ENCODE data around the gene ADI1. TPM values are rescaled to one million over a fixed set of nuclear protein-coding genes. Genes with fewer than 3 reads are reported as not detected.
"Not testable (repeated sequence)": the region's sequence is repeated elsewhere in the genome, so short reads cannot be mapped to it uniquely, and the experiment has no call there.

Gene ADI1
- total RNA-seq, 1 donor from 2014 or later, result 38.1 TPM

DNA sequence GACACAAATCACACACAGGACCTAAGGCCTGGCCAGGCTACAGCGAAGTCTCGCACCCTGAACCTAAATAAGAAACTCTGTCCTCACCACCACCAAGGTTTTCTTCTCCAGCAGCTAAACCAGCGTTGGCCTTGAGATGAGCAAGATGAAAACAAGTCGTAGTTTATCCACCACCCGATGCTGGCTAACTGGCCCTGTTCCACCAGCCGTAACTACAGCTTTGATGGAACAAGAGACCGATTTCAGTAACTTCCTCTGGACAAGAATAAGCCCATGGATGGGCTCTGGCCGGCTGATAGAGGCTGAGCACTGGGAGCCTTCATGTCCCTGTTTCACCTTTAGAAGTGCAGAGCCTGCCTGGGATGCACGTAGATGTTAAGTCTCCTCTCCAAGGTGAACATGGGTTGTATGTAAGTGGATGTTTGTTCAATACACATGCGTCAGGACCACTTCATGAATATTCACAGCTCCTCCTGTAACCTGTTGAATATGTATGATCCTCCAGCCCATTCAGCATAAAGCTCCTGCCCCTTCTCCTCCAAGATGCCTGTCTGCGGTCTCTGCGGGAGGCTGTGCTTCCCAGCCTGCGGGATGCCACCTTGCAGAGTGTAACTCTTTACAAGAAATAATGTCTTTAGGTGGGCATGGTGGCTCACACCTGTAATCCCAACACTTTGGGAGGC lies 24.2 kb downstream of the ADI1 start:
- Histone ChIP-seq H3K9ac (ENCODE audit: low read depth in 1 of 3, low read length in 3 of 3) (no peak overlapping the region), H3K9me3 (ENCODE audit: control insufficient read depth in 3 of 3, low read length in 3 of 3) (no peaks in the 10 kb centered on the region), H3K36me3 (ENCODE audit: control insufficient read depth in 3 of 3, insufficient read depth in 3 of 3, low read length in 3 of 3) (peaks cover 33 to 36% (median 35%) of the 10 kb centered on the region in 3 donors), H3K27me3 (ENCODE audit: control insufficient read depth in 3 of 3, insufficient read depth in 3 of 3, low read length in 3 of 3) (no peaks in the 10 kb centered on the region), H3K4me3 (ENCODE audit: low read length in 3 of 3) (no peak overlapping the region), H3K4me1 (ENCODE audit: control insufficient read depth in 3 of 3, insufficient read depth in 3 of 3, low read length in 3 of 3) (peaks cover 4 to 7% (median 6%) of the 10 kb centered on the region in 3 donors), H3K27ac (ENCODE audit: low read depth, low read length) (no peak overlapping the region)

DNA sequence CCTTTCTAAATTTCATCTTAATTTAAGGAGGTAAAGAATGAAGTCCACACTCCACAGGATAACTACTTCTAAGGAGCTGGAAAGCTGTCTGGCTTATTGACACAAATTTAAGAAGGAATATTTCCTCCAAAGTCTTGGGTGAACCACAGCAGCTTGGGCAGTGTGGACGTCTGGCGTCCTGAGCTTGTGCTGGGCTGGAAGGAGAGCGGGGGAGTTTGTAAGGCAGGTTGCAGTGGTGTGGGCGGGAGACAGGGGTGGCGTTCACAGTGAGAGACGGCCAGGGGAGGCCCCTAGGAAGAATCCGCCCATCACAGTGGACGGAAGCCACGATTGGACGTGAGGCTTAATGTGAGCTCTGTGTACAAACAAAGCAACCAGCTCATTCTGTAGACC lies 25.7 kb downstream of the ADI1 start:
- no peak overlapping the region for H3K27ac ChIP-seq (ENCODE audit: low read depth, low read length)
- no peaks in the 10 kb centered on the region for H3K27me3 ChIP-seq (ENCODE audit: control insufficient read depth in 3 of 3, insufficient read depth in 3 of 3, low read length in 3 of 3)
- peak overlapping the region in 1 of 3 donors; percentile 17 for H3K4me3 ChIP-seq (ENCODE audit: low read length in 3 of 3)

DNA sequence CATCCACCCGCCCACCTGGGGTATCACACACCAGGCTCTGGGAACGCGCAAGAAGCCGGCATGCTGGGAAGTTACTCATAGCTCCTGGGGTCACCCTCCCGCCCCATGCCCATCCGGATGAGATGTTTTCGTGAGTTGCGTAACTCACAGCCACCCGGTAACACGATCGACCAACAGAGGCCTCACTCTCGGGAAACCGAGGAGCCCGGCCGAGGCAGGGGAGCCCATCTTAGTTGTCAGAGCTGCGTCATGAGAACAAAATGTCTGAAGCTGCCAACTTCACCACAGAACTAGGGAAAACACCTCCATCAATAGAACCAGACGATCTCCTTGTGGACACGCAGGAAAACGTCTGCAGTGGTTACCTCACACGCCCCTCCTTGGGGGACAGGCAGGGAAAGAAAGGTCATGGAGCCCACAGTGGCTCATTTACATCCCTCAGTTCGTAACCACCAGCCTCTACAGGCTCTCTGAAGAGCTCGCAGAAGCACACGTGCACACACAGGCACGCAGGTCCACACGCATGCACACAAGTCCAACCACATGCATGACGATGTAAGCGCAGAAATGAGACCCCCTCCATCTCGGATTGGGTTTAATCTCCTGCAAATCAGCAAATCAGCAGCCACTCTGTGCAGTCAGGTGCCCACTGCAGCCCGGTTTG lies 26.2 kb downstream of the ADI1 start:
- H3K4me1 ChIP-seq (ENCODE audit: control insufficient read depth in 3 of 3, insufficient read depth in 3 of 3, low read length in 3 of 3), result peaks cover 7 to 8% (median 8%) of the 10 kb centered on the region in 3 donors
- peak overlapping the region in 2 of 3 donors; percentile 13 to 33 for H3K9ac ChIP-seq (ENCODE audit: low read depth in 1 of 3, low read length in 3 of 3)
- peaks cover 17 to 20% (median 18%) of the 10 kb centered on the region in 3 donors for H3K36me3 ChIP-seq (ENCODE audit: control insufficient read depth in 3 of 3, insufficient read depth in 3 of 3, low read length in 3 of 3)
- peak overlapping the region in 2 of 3 donors; percentile 35 to 54 for H3K4me3 ChIP-seq (ENCODE audit: low read length in 3 of 3)
- no peak overlapping the region for H3K27ac ChIP-seq (ENCODE audit: low read depth, low read length)
- H3K27me3 ChIP-seq (ENCODE audit: control insufficient read depth in 3 of 3, insufficient read depth in 3 of 3, low read length in 3 of 3), result no peaks in the 10 kb centered on the region
- H3K9me3 ChIP-seq (ENCODE audit: control insufficient read depth in 3 of 3, low read length in 3 of 3), result no peaks in the 10 kb centered on the region

More for the DNA sequence above, 25.7 kb downstream of the ADI1 start:
- H3K4me1 ChIP-seq (ENCODE audit: control insufficient read depth in 3 of 3, insufficient read depth in 3 of 3, low read length in 3 of 3), result peaks cover 4 to 7% (median 6%) of the 10 kb centered on the region in 3 donors
- H3K9me3 ChIP-seq (ENCODE audit: control insufficient read depth in 3 of 3, low read length in 3 of 3), result no peaks in the 10 kb centered on the region
- H3K9ac ChIP-seq (ENCODE audit: low read depth in 1 of 3, low read length in 3 of 3), result peak overlapping the region in 2 of 3 donors; percentile 13 to 33
- H3K36me3 ChIP-seq (ENCODE audit: control insufficient read depth in 3 of 3, insufficient read depth in 3 of 3, low read length in 3 of 3), result peaks cover 22 to 24% (median 22%) of the 10 kb centered on the region in 3 donors

DNA sequence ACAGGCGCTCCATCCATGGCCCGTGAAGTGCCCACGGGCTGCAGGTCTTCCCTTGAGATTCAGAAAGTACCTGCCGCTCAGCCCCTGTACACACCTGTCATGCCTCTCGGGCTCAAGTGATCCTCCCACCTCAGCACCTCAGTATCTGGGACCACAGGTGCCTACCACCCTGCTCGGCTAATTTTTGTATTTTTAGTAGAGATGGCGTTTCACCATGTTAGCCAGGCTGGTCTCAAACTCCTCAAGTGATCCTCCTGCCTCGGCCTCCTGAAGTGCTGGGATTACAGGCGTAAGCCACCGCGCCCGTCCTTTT lies 26.9 kb downstream of the ADI1 start:
- H3K27ac ChIP-seq (ENCODE audit: low read depth, low read length), result not testable (repeated sequence)

DNA sequence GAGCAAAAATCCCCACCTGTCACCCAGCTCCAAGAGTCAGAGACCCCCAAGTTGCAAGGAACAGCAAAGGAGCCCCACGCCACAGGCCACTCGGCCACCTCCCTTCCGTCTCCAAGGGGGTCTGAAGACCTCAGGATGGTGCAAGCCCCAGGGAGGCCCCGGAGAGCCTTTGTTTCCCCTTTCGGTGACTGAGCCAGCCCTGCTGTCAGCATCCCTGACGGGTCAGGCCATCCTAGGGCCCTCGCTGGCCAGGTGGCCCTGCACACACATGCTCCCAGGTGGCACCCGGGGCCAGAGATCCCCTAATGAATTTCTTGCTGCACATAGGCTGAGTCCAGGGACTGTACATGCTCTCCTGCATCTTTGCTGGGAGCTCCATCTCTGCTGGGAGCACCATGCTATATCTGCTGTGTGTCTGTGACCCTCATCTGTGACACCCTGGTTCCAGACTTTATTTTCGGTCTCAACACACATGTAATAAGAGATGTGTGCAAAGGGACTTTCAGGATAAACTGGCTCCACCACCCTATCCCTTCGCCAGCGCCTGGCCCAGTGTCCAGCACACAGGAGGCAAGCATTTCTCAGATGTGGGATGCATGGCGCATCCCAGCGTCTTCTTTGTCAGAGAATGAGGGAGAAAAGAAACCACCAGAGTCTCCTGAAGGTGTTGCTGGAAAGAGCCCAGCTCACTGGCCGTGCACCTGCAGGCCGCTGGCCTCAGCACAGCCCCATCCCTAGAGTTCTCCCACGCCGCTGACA lies 27.4 kb downstream of the ADI1 start:
- Histone ChIP-seq H3K36me3 (ENCODE audit: control insufficient read depth in 3 of 3, insufficient read depth in 3 of 3, low read length in 3 of 3) (peaks cover 5 to 10% (median 9%) of the 10 kb centered on the region in 3 donors), H3K27me3 (ENCODE audit: control insufficient read depth in 3 of 3, insufficient read depth in 3 of 3, low read length in 3 of 3) (no peaks in the 10 kb centered on the region), H3K27ac (ENCODE audit: low read depth, low read length) (no peak overlapping the region), H3K4me1 (ENCODE audit: control insufficient read depth in 3 of 3, insufficient read depth in 3 of 3, low read length in 3 of 3) (peaks cover 17 to 19% (median 19%) of the 10 kb centered on the region in 3 donors), H3K9me3 (ENCODE audit: control insufficient read depth in 3 of 3, low read length in 3 of 3) (no peaks in the 10 kb centered on the region), H3K4me3 (ENCODE audit: low read length in 3 of 3) (no peak overlapping the region), H3K9ac (ENCODE audit: low read depth in 1 of 3, low read length in 3 of 3) (no peak overlapping the region)

More for the DNA sequence above, 26.9 kb downstream of the ADI1 start:
- H3K9ac ChIP-seq (ENCODE audit: low read depth in 1 of 3, low read length in 3 of 3); H3K4me3 ChIP-seq (ENCODE audit: low read length in 3 of 3); H3K9me3 ChIP-seq (ENCODE audit: control insufficient read depth in 3 of 3, low read length in 3 of 3); H3K27me3 ChIP-seq (ENCODE audit: control insufficient read depth in 3 of 3, insufficient read depth in 3 of 3, low read length in 3 of 3): not testable (repeated sequence)
- peaks cover 10 to 15% (median 13%) of the 10 kb centered on the region in 3 donors for H3K36me3 ChIP-seq (ENCODE audit: control insufficient read depth in 3 of 3, insufficient read depth in 3 of 3, low read length in 3 of 3)
- peaks cover 13 to 15% (median 14%) of the 10 kb centered on the region in 3 donors for H3K4me1 ChIP-seq (ENCODE audit: control insufficient read depth in 3 of 3, insufficient read depth in 3 of 3, low read length in 3 of 3)

DNA sequence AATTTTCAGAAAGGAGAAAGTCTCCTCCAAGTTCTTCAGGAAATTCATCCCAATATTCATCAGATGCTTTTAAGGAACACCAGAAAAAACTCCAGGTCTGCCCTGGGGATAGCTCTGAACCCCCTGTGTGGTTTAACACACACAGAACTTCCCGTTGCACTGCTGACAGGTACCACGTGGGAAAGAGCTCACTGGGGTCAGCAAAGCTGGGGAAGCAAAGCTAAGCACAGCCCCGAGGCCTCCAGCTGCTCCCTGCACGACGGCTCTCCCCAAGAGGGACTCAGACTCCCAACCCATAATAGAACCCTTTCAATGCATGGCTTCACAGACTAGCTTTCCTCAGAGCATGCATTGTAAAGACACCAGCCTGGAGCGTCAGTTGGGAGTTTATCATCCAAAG lies 28.0 kb downstream of the ADI1 start:
- no peaks in the 10 kb centered on the region for H3K27me3 ChIP-seq (ENCODE audit: control insufficient read depth in 3 of 3, insufficient read depth in 3 of 3, low read length in 3 of 3)
- H3K36me3 ChIP-seq (ENCODE audit: control insufficient read depth in 3 of 3, insufficient read depth in 3 of 3, low read length in 3 of 3), result peaks cover 3 to 9% (median 8%) of the 10 kb centered on the region in 3 donors
- H3K9ac ChIP-seq (ENCODE audit: low read depth in 1 of 3, low read length in 3 of 3), result no peak overlapping the region
- no peak overlapping the region for H3K27ac ChIP-seq (ENCODE audit: low read depth, low read length)
- no peaks in the 10 kb centered on the region for H3K9me3 ChIP-seq (ENCODE audit: control insufficient read depth in 3 of 3, low read length in 3 of 3)
- H3K4me3 ChIP-seq (ENCODE audit: low read length in 3 of 3), result no peak overlapping the region
- H3K4me1 ChIP-seq (ENCODE audit: control insufficient read depth in 3 of 3, insufficient read depth in 3 of 3, low read length in 3 of 3), result peaks cover 17 to 21% (median 21%) of the 10 kb centered on the region in 3 donors

DNA sequence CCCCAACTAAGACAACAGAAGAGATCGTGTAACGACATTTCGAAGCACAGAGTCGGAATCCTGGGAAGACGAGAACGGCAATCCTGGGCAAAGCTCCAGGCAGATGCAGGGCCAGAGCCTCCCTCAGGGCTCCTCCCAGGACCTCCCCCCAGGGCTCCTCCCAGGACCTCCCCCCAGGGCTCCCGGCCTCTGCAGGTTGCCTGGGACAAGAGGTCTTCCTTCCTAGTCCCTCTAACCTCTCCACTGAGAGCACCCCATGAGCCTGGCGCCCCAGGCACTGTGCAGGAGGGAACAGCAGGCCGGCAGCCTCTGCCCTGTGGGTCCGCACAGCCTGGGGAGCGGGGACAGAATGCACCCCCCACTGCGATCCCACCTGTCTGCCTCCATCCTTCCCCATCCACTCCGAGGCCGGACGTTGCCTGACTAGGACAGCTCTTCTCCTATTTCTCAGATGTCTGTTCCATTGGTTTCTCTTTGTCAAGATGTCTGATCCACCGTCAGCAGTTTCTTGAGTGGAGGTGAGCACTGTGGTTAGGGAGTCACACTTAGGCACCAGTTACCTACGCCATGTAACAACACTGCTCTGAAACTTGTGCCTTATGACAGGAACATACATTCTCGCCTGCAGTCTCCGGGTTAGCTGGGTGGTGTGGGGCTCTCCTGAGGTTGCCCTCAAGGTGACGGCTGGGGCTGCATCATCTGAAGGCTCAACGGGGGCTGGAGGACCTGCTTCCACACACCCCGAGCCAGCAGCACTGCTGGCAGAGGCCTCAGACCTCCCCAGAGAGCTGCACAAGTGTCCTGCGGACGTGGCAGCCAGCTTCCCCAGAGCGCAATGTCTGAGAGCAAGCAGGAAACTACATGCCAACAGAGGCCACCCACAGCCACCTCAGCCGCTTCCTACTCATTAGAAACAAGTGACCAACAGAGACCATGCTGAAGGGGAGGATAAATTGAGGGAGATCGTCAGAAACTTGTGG lies 28.9 kb downstream of the ADI1 start:
- peaks cover 8 to 13% (median 9%) of the 10 kb centered on the region in 3 donors for H3K36me3 ChIP-seq (ENCODE audit: control insufficient read depth in 3 of 3, insufficient read depth in 3 of 3, low read length in 3 of 3)
- H3K4me1 ChIP-seq (ENCODE audit: control insufficient read depth in 3 of 3, insufficient read depth in 3 of 3, low read length in 3 of 3), result peaks cover 17 to 21% (median 21%) of the 10 kb centered on the region in 3 donors
- H3K9me3 ChIP-seq (ENCODE audit: control insufficient read depth in 3 of 3, low read length in 3 of 3), result no peaks in the 10 kb centered on the region
- H3K4me3 ChIP-seq (ENCODE audit: low read length in 3 of 3), result no peak overlapping the region
- H3K27ac ChIP-seq (ENCODE audit: low read depth, low read length), result no peak overlapping the region
- no peaks in the 10 kb centered on the region for H3K27me3 ChIP-seq (ENCODE audit: control insufficient read depth in 3 of 3, insufficient read depth in 3 of 3, low read length in 3 of 3)
- no peak overlapping the region for H3K9ac ChIP-seq (ENCODE audit: low read depth in 1 of 3, low read length in 3 of 3)

DNA sequence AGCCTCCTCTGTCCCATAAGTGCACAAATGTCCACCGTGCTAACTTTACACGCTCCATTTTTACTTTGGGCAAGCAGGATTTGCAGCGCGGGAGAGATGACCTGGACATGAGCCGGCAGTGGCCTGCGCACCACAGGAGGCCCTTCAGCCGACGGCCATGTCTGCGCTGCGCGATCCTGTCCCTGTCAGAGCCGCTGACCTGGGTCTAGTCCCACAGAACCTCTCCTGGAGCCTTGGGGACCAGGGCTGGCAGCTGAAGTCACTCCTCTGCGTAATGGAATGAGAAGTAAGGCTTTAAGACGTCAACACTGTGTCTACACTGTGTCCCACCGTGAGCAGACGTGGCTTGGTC lies 29.6 kb downstream of the ADI1 start:
- Histone ChIP-seq H3K4me3 (ENCODE audit: low read length in 3 of 3) (no peak overlapping the region), H3K27ac (ENCODE audit: low read depth, low read length) (no peak overlapping the region), H3K9me3 (ENCODE audit: control insufficient read depth in 3 of 3, low read length in 3 of 3) (no peaks in the 10 kb centered on the region), H3K9ac (ENCODE audit: low read depth in 1 of 3, low read length in 3 of 3) (no peak overlapping the region), H3K27me3 (ENCODE audit: control insufficient read depth in 3 of 3, insufficient read depth in 3 of 3, low read length in 3 of 3) (no peaks in the 10 kb centered on the region), H3K36me3 (ENCODE audit: control insufficient read depth in 3 of 3, insufficient read depth in 3 of 3, low read length in 3 of 3) (peaks cover 5 to 8% (median 7%) of the 10 kb centered on the region in 3 donors), H3K4me1 (ENCODE audit: control insufficient read depth in 3 of 3, insufficient read depth in 3 of 3, low read length in 3 of 3) (peaks cover 17 to 21% (median 21%) of the 10 kb centered on the region in 3 donors)
